ENCODE data around the gene TEX19.

Gene TEX19

GRCh38 chr17:82376042-82376730 is 17.1 kb downstream of the TEX19 start:
- TF ChIP-seq TCF12 (IDR thresholded peaks at IDR 0.05; ENCODE audit: low read depth) (no peak), TAF1 (IDR thresholded peaks at IDR 0.05; ENCODE audit: low read depth) (no peak), MAX (IDR thresholded peaks at IDR 0.05) (no peak), CEBPB (IDR thresholded peaks at IDR 0.05) (no peak), YY1 (IDR thresholded peaks at IDR 0.05; ENCODE audit: low read depth) (no peak), RAD21 (IDR thresholded peaks at IDR 0.05; ENCODE audit: low read depth) (no peak), NFIC (IDR thresholded peaks at IDR 0.05) (no peak), EP300 (IDR thresholded peaks at IDR 0.05; ENCODE audit: borderline replicate concordance) (no peak), REST (IDR thresholded peaks at IDR 0.05; ENCODE audit: low read depth) (no peak), ZBTB7A (IDR thresholded peaks at IDR 0.05; ENCODE audit: low read depth) (no peak), CREB1 (IDR thresholded peaks at IDR 0.05; ENCODE audit: low read depth) (no peak), EGR1 (IDR thresholded peaks at IDR 0.05) (no peak), TEAD4 (IDR thresholded peaks at IDR 0.05) (no peak), FOXM1 (IDR thresholded peaks at IDR 0.05; ENCODE audit: borderline replicate concordance, low read depth) (no peak), USF1 (IDR thresholded peaks at IDR 0.05) (no peak)

- TF ChIP-seq FOXM1 (IDR thresholded peaks at IDR 0.05; ENCODE audit: borderline replicate concordance, low read depth): no peak
- no peak for TF ChIP-seq REST (IDR thresholded peaks at IDR 0.05; ENCODE audit: low read depth)
- no peak for TF ChIP-seq MAX (IDR thresholded peaks at IDR 0.05)
- no peak for TF ChIP-seq USF1 (IDR thresholded peaks at IDR 0.05)
- no peak for TF ChIP-seq ZBTB7A (IDR thresholded peaks at IDR 0.05; ENCODE audit: low read depth)
- TF ChIP-seq EGR1 (IDR thresholded peaks at IDR 0.05): no peak
- no peak for TF ChIP-seq EP300 (IDR thresholded peaks at IDR 0.05; ENCODE audit: borderline replicate concordance)
- no peak for TF ChIP-seq CEBPB (IDR thresholded peaks at IDR 0.05)
- TF ChIP-seq TAF1 (IDR thresholded peaks at IDR 0.05; ENCODE audit: low read depth): no peak
- TF ChIP-seq TCF12 (IDR thresholded peaks at IDR 0.05; ENCODE audit: low read depth): no peak
- TF ChIP-seq NFIC (IDR thresholded peaks at IDR 0.05): no peak
These were observed 19.1 kb downstream of the TEX19 start for GRCh38 chr17:82377924-82378740.

- TF ChIP-seq RAD21 (IDR thresholded peaks at IDR 0.05; ENCODE audit: low read depth) (no peak), NFIC (IDR thresholded peaks at IDR 0.05) (no peak), MAX (IDR thresholded peaks at IDR 0.05) (no peak), CREB1 (IDR thresholded peaks at IDR 0.05; ENCODE audit: low read depth) (no peak), ZBTB7A (IDR thresholded peaks at IDR 0.05; ENCODE audit: low read depth) (no peak), CEBPB (IDR thresholded peaks at IDR 0.05) (no peak), TCF12 (IDR thresholded peaks at IDR 0.05; ENCODE audit: low read depth) (no peak), EP300 (IDR thresholded peaks at IDR 0.05; ENCODE audit: borderline replicate concordance) (no peak), YY1 (IDR thresholded peaks at IDR 0.05; ENCODE audit: low read depth) (no peak), TAF1 (IDR thresholded peaks at IDR 0.05; ENCODE audit: low read depth) (no peak), REST (IDR thresholded peaks at IDR 0.05; ENCODE audit: low read depth) (no peak)
These were observed 19.6 kb downstream of the TEX19 start for GRCh38 chr17:82378741-82379021.

Data from Ishikawa (cell line).